Measurements from ENCODE around the gene GALNT10. TPM values are rescaled to one million over a fixed set of nuclear protein-coding genes. Genes with fewer than 3 reads are reported as not detected.

GALNT10 gene
- polyA plus RNA-seq, 1 donor (not counting 4 experiments of a cell fraction or from before 2014, with no cell fraction given): 17.9 TPM

DNA sequence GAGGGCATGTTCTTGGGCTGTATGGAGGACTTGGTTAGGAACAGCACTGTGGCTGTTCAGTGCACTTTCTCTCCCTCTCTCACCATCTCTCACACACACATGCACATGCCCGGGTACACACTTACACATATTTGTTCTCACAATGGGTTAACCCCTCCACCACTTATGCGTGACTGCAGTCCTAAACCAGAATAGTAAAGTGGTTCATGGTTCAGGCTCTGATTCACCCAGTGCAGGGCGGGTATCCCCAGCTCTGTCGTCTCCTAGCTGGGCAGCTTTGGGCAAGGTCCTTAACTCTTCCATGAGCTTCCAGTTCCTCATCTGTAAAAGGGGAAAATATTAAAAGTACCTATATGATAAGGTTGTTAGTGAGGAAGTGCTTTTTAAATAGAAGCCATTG lies 45.3 kb upstream of the GALNT10 start:
- H3K79me2 ChIP-seq (ENCODE audit: control insufficient read depth, insufficient read depth, low read length): no peaks in the 10 kb centered on the region
- no peak overlapping the region for H2AFZ ChIP-seq (ENCODE audit: control insufficient read depth, low read length)
- DNase-seq (ENCODE audit: low read depth, low spot score): no peak
- no peaks in the 10 kb centered on the region for H3K36me3 ChIP-seq (ENCODE audit: control insufficient read depth in 2 of 2, extremely low read depth in 1 of 2, insufficient read depth in 2 of 2, low read length in 2 of 2)
- H3K9me3 ChIP-seq (ENCODE audit: control insufficient read depth, low read depth, low read length): no peaks in the 10 kb centered on the region
- H3K4me2 ChIP-seq (ENCODE audit: control insufficient read depth, extremely low read depth, insufficient read depth, low read depth, low read length): no peak overlapping the region
- dilution Hi-C loops (cut with MboI; ENCODE audit: extremely low pct_ligation_motif_present, low sequenced_read_pairs): no loop called here
- no peaks in the 10 kb centered on the region for H4K20me1 ChIP-seq (ENCODE audit: control insufficient read depth, extremely low read depth, insufficient read depth, low read length)
- no peak overlapping the region for H3K9ac ChIP-seq (ENCODE audit: control insufficient read depth, extremely low read depth, insufficient read depth, low read length)
- no peaks in the 10 kb centered on the region for H3K4me1 ChIP-seq (ENCODE audit: control insufficient read depth, extremely low read depth, insufficient read depth, low read length)
- no peaks in the 10 kb centered on the region for H3K9me1 ChIP-seq (ENCODE audit: control insufficient read depth, extremely low read depth, insufficient read depth, low read length)
- FAIRE-seq: no peak
- TF ChIP-seq, protein P1, sequence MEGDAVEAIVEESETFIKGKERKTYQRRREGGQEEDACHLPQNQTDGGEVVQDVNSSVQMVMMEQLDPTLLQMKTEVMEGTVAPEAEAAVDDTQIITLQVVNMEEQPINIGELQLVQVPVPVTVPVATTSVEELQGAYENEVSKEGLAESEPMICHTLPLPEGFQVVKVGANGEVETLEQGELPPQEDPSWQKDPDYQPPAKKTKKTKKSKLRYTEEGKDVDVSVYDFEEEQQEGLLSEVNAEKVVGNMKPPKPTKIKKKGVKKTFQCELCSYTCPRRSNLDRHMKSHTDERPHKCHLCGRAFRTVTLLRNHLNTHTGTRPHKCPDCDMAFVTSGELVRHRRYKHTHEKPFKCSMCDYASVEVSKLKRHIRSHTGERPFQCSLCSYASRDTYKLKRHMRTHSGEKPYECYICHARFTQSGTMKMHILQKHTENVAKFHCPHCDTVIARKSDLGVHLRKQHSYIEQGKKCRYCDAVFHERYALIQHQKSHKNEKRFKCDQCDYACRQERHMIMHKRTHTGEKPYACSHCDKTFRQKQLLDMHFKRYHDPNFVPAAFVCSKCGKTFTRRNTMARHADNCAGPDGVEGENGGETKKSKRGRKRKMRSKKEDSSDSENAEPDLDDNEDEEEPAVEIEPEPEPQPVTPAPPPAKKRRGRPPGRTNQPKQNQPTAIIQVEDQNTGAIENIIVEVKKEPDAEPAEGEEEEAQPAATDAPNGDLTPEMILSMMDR (optimal IDR thresholded peaks at IDR 0.05 in 1 of 3, IDR thresholded peaks at IDR 0.05 in 1 of 3, conservative IDR thresholded peaks at IDR 0.05 in 1 of 3; ENCODE audit: extremely low read depth in 1 of 3, insufficient read depth in 2 of 3, low read length in 3 of 3): no peak
- TF ChIP-seq EZH2 (IDR thresholded peaks at IDR 0.05; ENCODE audit: low read length): no peak
- no peak overlapping the region for H3K4me3 ChIP-seq (ENCODE audit: control insufficient read depth in 2 of 3, extremely low read depth in 1 of 3, insufficient read depth in 2 of 3, low read depth in 1 of 3, low read length in 3 of 3)
- H3K27me3 ChIP-seq (ENCODE audit: control insufficient read depth, extremely low read depth, insufficient read depth, low read length): no peaks in the 10 kb centered on the region
- H3K27ac ChIP-seq (ENCODE audit: control insufficient read depth, insufficient read depth, low read length): no peak overlapping the region

DNA sequence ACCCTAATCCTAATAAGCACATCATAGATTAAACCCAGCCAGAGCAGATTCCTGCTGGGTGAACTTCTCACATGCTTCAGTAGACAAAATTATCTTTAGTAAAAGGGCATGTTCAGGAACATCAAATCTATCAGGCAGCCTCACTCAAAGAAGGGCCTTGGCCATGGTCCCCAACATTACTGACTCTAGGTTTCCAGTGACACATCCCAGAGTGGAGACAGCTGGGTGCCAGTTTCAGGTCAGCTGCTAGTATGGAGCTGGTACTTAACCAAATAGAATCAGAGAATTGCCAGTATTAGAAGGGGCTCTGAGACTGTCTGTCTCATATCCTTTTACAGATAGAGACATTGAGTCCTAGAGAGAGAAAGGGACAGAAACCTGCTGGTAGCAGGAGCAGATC lies 44.1 kb upstream of the GALNT10 start:
- no peaks in the 10 kb centered on the region for H3K27me3 ChIP-seq (ENCODE audit: control insufficient read depth, extremely low read depth, insufficient read depth, low read length)
- no peak for TF ChIP-seq EZH2 (IDR thresholded peaks at IDR 0.05; ENCODE audit: low read length)
- TF ChIP-seq, protein P1 (optimal IDR thresholded peaks at IDR 0.05 in 1 of 3, IDR thresholded peaks at IDR 0.05 in 1 of 3, conservative IDR thresholded peaks at IDR 0.05 in 1 of 3; ENCODE audit: extremely low read depth in 1 of 3, insufficient read depth in 2 of 3, low read length in 3 of 3): no peak
- DNase-seq (ENCODE audit: low read depth, low spot score): no peak
- H3K79me2 ChIP-seq (ENCODE audit: control insufficient read depth, insufficient read depth, low read length): no peaks in the 10 kb centered on the region
- no peaks in the 10 kb centered on the region for H4K20me1 ChIP-seq (ENCODE audit: control insufficient read depth, extremely low read depth, insufficient read depth, low read length)
- H3K9ac ChIP-seq (ENCODE audit: control insufficient read depth, extremely low read depth, insufficient read depth, low read length): no peak overlapping the region
- dilution Hi-C loops (cut with MboI; ENCODE audit: extremely low pct_ligation_motif_present, low sequenced_read_pairs): no loop called here
- H3K4me1 ChIP-seq (ENCODE audit: control insufficient read depth, extremely low read depth, insufficient read depth, low read length): no peaks in the 10 kb centered on the region
- no peak overlapping the region for H3K27ac ChIP-seq (ENCODE audit: control insufficient read depth, insufficient read depth, low read length)
- no peak overlapping the region for H3K4me2 ChIP-seq (ENCODE audit: control insufficient read depth, extremely low read depth, insufficient read depth, low read depth, low read length)
- no peaks in the 10 kb centered on the region for H3K9me1 ChIP-seq (ENCODE audit: control insufficient read depth, extremely low read depth, insufficient read depth, low read length)
- H2AFZ ChIP-seq (ENCODE audit: control insufficient read depth, low read length): no peak overlapping the region
- H3K9me3 ChIP-seq (ENCODE audit: control insufficient read depth, low read depth, low read length): no peaks in the 10 kb centered on the region
- no peak for FAIRE-seq
- no peaks in the 10 kb centered on the region for H3K36me3 ChIP-seq (ENCODE audit: control insufficient read depth in 2 of 2, extremely low read depth in 1 of 2, insufficient read depth in 2 of 2, low read length in 2 of 2)
- H3K4me3 ChIP-seq (ENCODE audit: control insufficient read depth in 2 of 3, extremely low read depth in 1 of 3, insufficient read depth in 2 of 3, low read depth in 1 of 3, low read length in 3 of 3): no peak overlapping the region

Data from keratinocyte (primary cell).